D721Med (cell line): ENCODE measurements around the gene CENPT.

Experiments
- DNase-seq: peaks from one replicate; pipeline ENCODE4 v3.0.0; 2011; ENCODE audit warnings: low spot score; ENCODE audit not compliant: insufficient read length
- FAIRE-seq: peaks from 2 replicates; lab custom pipeline; 2011; peaks lifted over from hg19 to GRCh38; lab: Jason Lieb, UNC
- CTCF ChIP-seq: IDR thresholded peaks from 2 replicates; pipeline ENCODE4 v1.5.1; 2012; ENCODE audit warnings: mild to moderate bottlenecking, control low read depth; ENCODE audit not compliant: insufficient read depth; ENCODE audit errors: missing control alignments

CENPT gene

GRCh38 chr16:67847064-67847861 lies at the start of gene CENPT:
TSS of gene CENPT (minus strand) at chr16:67847693. CDS start at chr16:67833859, 13,834 bp downstream.
- no peak for TF ChIP-seq CTCF
- DNase-seq (no peak), FAIRE-seq (no peak)

- no peak for TF ChIP-seq CTCF
- FAIRE-seq: no peak
- no peak for DNase-seq
Measured at GRCh38 chr16:67897231-67897630, 49.7 kb upstream of the CENPT start.

- FAIRE-seq (no peak), DNase-seq (no peak)
- no peak for TF ChIP-seq CTCF
Measured at GRCh38 chr16:67893743-67894399, 46.4 kb upstream of the CENPT start.

- DNase-seq (peak; percentile 89), FAIRE-seq (no peak)
- no peak for TF ChIP-seq CTCF
Measured at GRCh38 chr16:67892899-67893742, 45.6 kb upstream of the CENPT start, which contains the start of gene PSKH1. TSS of gene PSKH1 (plus strand) at chr16:67893254. CDS start at chr16:67908750, 15,496 bp downstream.

GRCh38 chr16:67892375-67892774 lies 44.9 kb upstream of the CENPT start:
- TF ChIP-seq CTCF: no peak
- FAIRE-seq (no peak), DNase-seq (no peak)

GRCh38 chr16:67888331-67888730 lies 40.8 kb upstream of the CENPT start:
- no peak for TF ChIP-seq CTCF
- DNase-seq: no peak
- FAIRE-seq: no peak
